Activated naive CD8-positive, alpha-beta T cell treated with anti-CD3 and anti-CD28 coated beads, Interleukin-2, amount 10 ng/mL, durations not matched to agents 7 days and 5 days (primary cell): ENCODE results near the gene CACNA1A. TPM values are rescaled to one million over a fixed set of nuclear protein-coding genes. Genes with fewer than 3 reads are reported as not detected.
"Not testable (repeated sequence)": the region's sequence is repeated elsewhere in the genome, so short reads cannot be mapped to it uniquely, and the experiment has no call there.

ENCODE experiments used
- ATAC-seq: fragments of 150-1000 bp; cut with Tn5 transposase; one replicate; pipeline ENCODE4 v1.10.0; 2021; ENCODE audit warnings: low read depth, moderate library complexity
- POLR2A ChIA-PET: fragments of 350-600 bp; sonication (Branson Sonifier 250); formaldehyde crosslinking; loops from one replicate; lab custom pipeline; 2021; ENCODE audit warnings: antibody characterized with exemption; lab: Charles Lee
- DNase-seq: peaks from one replicate; pipeline ENCODE4 v3.0.0; 2021
- H3K27ac Mint-ChIP-seq: one replicate; pipeline ENCODE4 v1.8.0; 2022; ENCODE audit warnings: mild to moderate bottlenecking, mixed read lengths
- H3K27me3 Mint-ChIP-seq: one replicate; pipeline ENCODE4 v1.8.0; 2022; ENCODE audit warnings: mild to moderate bottlenecking, moderate library complexity, mixed read lengths
- H3K36me3 Mint-ChIP-seq: one replicate; pipeline ENCODE4 v1.8.0; 2021; ENCODE audit warnings: mild to moderate bottlenecking, mixed read lengths
- H3K4me1 Mint-ChIP-seq: one replicate; pipeline ENCODE4 v1.8.0; 2021; ENCODE audit warnings: mixed read lengths
- H3K4me3 Mint-ChIP-seq: one replicate; pipeline ENCODE4 v1.8.0; 2022; ENCODE audit warnings: mild to moderate bottlenecking, moderate library complexity, mixed read lengths
- H3K9me3 Mint-ChIP-seq: one replicate; pipeline ENCODE4 v1.8.0; 2021; ENCODE audit warnings: mixed read lengths
- total RNA-seq, 2 experiments: library from RNA; stranded (reverse); gene quantifications; one replicate each; pipeline ENCODE4 v1.2.3, GENCODE V29; 2021

Gene CACNA1A
- total RNA-seq, 2 experiments from 2014 or later = 0.91 to 0.94 TPM

- Mint-ChIP-seq H3K27ac (no peak overlapping the region), H3K27me3 (peaks cover 4% of the 10 kb centered on the region), H3K36me3 (no peaks in the 10 kb centered on the region), H3K4me1 (no peaks in the 10 kb centered on the region), H3K9me3 (peaks cover 4% of the 10 kb centered on the region), H3K4me3 (no peak overlapping the region)
- POLR2A ChIA-PET = interaction anchor here (0.7 kb wide), 1 partner anchor 19 kb away, joined by 3 read pairs; no protein-coding TSS in a partner anchor
- DNase-seq = no peak
- no peak for ATAC-seq
Measured at GRCh38 chr19:13429563-13429962, 76.7 kb downstream of the CACNA1A start.

GRCh38 chr19:13428352-13428751, 77.9 kb downstream of the CACNA1A start:
- Mint-ChIP-seq H3K27me3 (peaks cover 4% of the 10 kb centered on the region), H3K4me1 (no peaks in the 10 kb centered on the region), H3K36me3 (no peaks in the 10 kb centered on the region), H3K9me3 (peaks cover 7% of the 10 kb centered on the region), H3K4me3 (no peak overlapping the region), H3K27ac (no peak overlapping the region)
- ATAC-seq (no peak), DNase-seq (no peak)
- POLR2A ChIA-PET = no interaction called here

GRCh38 chr19:13427273-13428051, 78.8 kb downstream of the CACNA1A start:
- POLR2A ChIA-PET = no interaction called here
- DNase-seq (no peak), ATAC-seq (no peak)
- no peak overlapping the region for H3K4me3 Mint-ChIP-seq
- peaks cover 4% of the 10 kb centered on the region for H3K27me3 Mint-ChIP-seq
- H3K4me1 Mint-ChIP-seq = no peaks in the 10 kb centered on the region
- no peak overlapping the region for H3K27ac Mint-ChIP-seq
- peaks cover 13% of the 10 kb centered on the region for H3K9me3 Mint-ChIP-seq
- no peaks in the 10 kb centered on the region for H3K36me3 Mint-ChIP-seq

GRCh38 chr19:13425875-13426274, 80.4 kb downstream of the CACNA1A start:
- H3K36me3 Mint-ChIP-seq, H3K4me3 Mint-ChIP-seq, ATAC-seq, H3K4me1 Mint-ChIP-seq, H3K27ac Mint-ChIP-seq, H3K27me3 Mint-ChIP-seq, POLR2A ChIA-PET, DNase-seq: not testable (repeated sequence)
- H3K9me3 Mint-ChIP-seq = peaks cover 16% of the 10 kb centered on the region

GRCh38 chr19:13425151-13425550, 81.1 kb downstream of the CACNA1A start:
- no peak overlapping the region for H3K4me3 Mint-ChIP-seq

GRCh38 chr19:13420780-13421179, 85.5 kb downstream of the CACNA1A start:
- Mint-ChIP-seq H3K4me1 (no peaks in the 10 kb centered on the region), H3K27me3 (no peaks in the 10 kb centered on the region), H3K27ac (no peak overlapping the region), H3K9me3 (peaks cover 16% of the 10 kb centered on the region), H3K36me3 (no peaks in the 10 kb centered on the region), H3K4me3 (no peak overlapping the region)
- DNase-seq = no peak
- ATAC-seq = no peak
- POLR2A ChIA-PET = no interaction called here

More at GRCh38 chr19:13425151-13425550, 81.1 kb downstream of the CACNA1A start:
- H3K27me3 Mint-ChIP-seq = no peaks in the 10 kb centered on the region
- H3K9me3 Mint-ChIP-seq = peaks cover 18% of the 10 kb centered on the region
- POLR2A ChIA-PET = no interaction called here
- no peaks in the 10 kb centered on the region for H3K4me1 Mint-ChIP-seq
- DNase-seq = no peak
- no peak overlapping the region for H3K27ac Mint-ChIP-seq
- no peaks in the 10 kb centered on the region for H3K36me3 Mint-ChIP-seq
- ATAC-seq = no peak

- ATAC-seq (no peak), DNase-seq (no peak)
- POLR2A ChIA-PET = no interaction called here
- Mint-ChIP-seq H3K27me3 (no peaks in the 10 kb centered on the region), H3K36me3 (no peaks in the 10 kb centered on the region), H3K4me1 (no peaks in the 10 kb centered on the region), H3K27ac (no peak overlapping the region), H3K9me3 (peaks cover 4% of the 10 kb centered on the region), H3K4me3 (no peak overlapping the region)
Measured at GRCh38 chr19:13417054-13417453, 89.2 kb downstream of the CACNA1A start.

- H3K4me1 Mint-ChIP-seq = no peaks in the 10 kb centered on the region
- H3K27me3 Mint-ChIP-seq = peaks cover 2% of the 10 kb centered on the region
- H3K36me3 Mint-ChIP-seq = no peaks in the 10 kb centered on the region
- peaks cover 6% of the 10 kb centered on the region for H3K9me3 Mint-ChIP-seq
- no peak overlapping the region for H3K4me3 Mint-ChIP-seq
- POLR2A ChIA-PET = no interaction called here
- H3K27ac Mint-ChIP-seq = no peak overlapping the region
- ATAC-seq (no peak), DNase-seq (no peak)
Measured at GRCh38 chr19:13411899-13412298, 94.4 kb downstream of the CACNA1A start.

GRCh38 chr19:13410946-13411345, 95.3 kb downstream of the CACNA1A start:
- no peak for ATAC-seq
- Mint-ChIP-seq H3K4me3 (no peak overlapping the region), H3K27ac (no peak overlapping the region), H3K4me1 (no peaks in the 10 kb centered on the region), H3K9me3 (peaks cover 6% of the 10 kb centered on the region), H3K36me3 (no peaks in the 10 kb centered on the region), H3K27me3 (peaks cover 2% of the 10 kb centered on the region)
- DNase-seq = no peak
- POLR2A ChIA-PET = no interaction called here

- ATAC-seq (no peak), DNase-seq (no peak)
- Mint-ChIP-seq H3K36me3 (no peaks in the 10 kb centered on the region), H3K4me1 (no peaks in the 10 kb centered on the region), H3K4me3 (no peak overlapping the region), H3K9me3 (peaks cover 6% of the 10 kb centered on the region), H3K27me3 (peaks cover 2% of the 10 kb centered on the region), H3K27ac (no peak overlapping the region)
- POLR2A ChIA-PET = no interaction called here
Measured at GRCh38 chr19:13408889-13409518, 97.3 kb downstream of the CACNA1A start.

GRCh38 chr19:13404236-13404635, 102.0 kb downstream of the CACNA1A start:
- DNase-seq (no peak), ATAC-seq (no peak)
- Mint-ChIP-seq H3K27me3 (peaks cover 1% of the 10 kb centered on the region), H3K4me3 (no peak overlapping the region), H3K36me3 (no peaks in the 10 kb centered on the region), H3K9me3 (peaks cover 6% of the 10 kb centered on the region), H3K27ac (no peak overlapping the region), H3K4me1 (no peaks in the 10 kb centered on the region)
- POLR2A ChIA-PET = no interaction called here

- no peak overlapping the region for H3K4me3 Mint-ChIP-seq
- DNase-seq (no peak), ATAC-seq (no peak)
- no peaks in the 10 kb centered on the region for H3K36me3 Mint-ChIP-seq
- no peak overlapping the region for H3K27ac Mint-ChIP-seq
- peaks cover 1% of the 10 kb centered on the region for H3K27me3 Mint-ChIP-seq
- POLR2A ChIA-PET = interaction anchor here (0.6 kb wide), 1 partner anchor 60 kb away, joined by 5 read pairs; no protein-coding TSS in a partner anchor
- no peaks in the 10 kb centered on the region for H3K4me1 Mint-ChIP-seq
- H3K9me3 Mint-ChIP-seq = no peaks in the 10 kb centered on the region
Measured at GRCh38 chr19:13401388-13401787, 104.9 kb downstream of the CACNA1A start.

GRCh38 chr19:13400296-13400695, 106.0 kb downstream of the CACNA1A start:
- no peak overlapping the region for H3K27ac Mint-ChIP-seq
- peaks cover 6% of the 10 kb centered on the region for H3K27me3 Mint-ChIP-seq

GRCh38 chr19:13399746-13400145, 106.5 kb downstream of the CACNA1A start:
- Mint-ChIP-seq H3K27me3 (peaks cover 6% of the 10 kb centered on the region), H3K27ac (no peak overlapping the region), H3K9me3 (no peaks in the 10 kb centered on the region), H3K4me3 (no peak overlapping the region), H3K4me1 (no peaks in the 10 kb centered on the region), H3K36me3 (no peaks in the 10 kb centered on the region)
- DNase-seq = no peak
- POLR2A ChIA-PET = no interaction called here
- ATAC-seq = no peak

More at GRCh38 chr19:13400296-13400695, 106.0 kb downstream of the CACNA1A start:
- no peaks in the 10 kb centered on the region for H3K4me1 Mint-ChIP-seq
- DNase-seq (no peak), ATAC-seq (no peak)
- H3K4me3 Mint-ChIP-seq = no peak overlapping the region
- H3K36me3 Mint-ChIP-seq = no peaks in the 10 kb centered on the region
- POLR2A ChIA-PET = no interaction called here
- H3K9me3 Mint-ChIP-seq = no peaks in the 10 kb centered on the region
